Heart right ventricle (tissue), 16 donors: ENCODE results near the gene ASGR2. TPM values are rescaled to one million over a fixed set of nuclear protein-coding genes. Genes with fewer than 3 reads are reported as not detected.
"Not testable (repeated sequence)": the region's sequence is repeated elsewhere in the genome, so short reads cannot be mapped to it uniquely, and the experiment has no call there.

ENCODE experiments used
- ATAC-seq, 8 donors: fragments of 200-7000 bp; cut with Tn5 transposase; one replicate each; pipeline ENCODE4 v1.9.1; 2020; ENCODE audit warnings: mild to moderate bottlenecking in 8 of 8, moderate library complexity in 8 of 8, moderate number of reproducible peaks in 1 of 8
- DNase-seq, 2 donors: peaks; one replicate each; pipeline ENCODE4 v3.0.0-alpha.2; 2020
- H3K27ac ChIP-seq, 10 donors: fragments of 200-600 bp; sonication (generic) in 2 of 10; one replicate each; pipeline versions ENCODE4 v1.5.0 to v1.8.0; 2020 to 2022; ENCODE audit warnings: mild to moderate bottlenecking in 3 of 10
- H3K27me3 ChIP-seq, 7 donors: fragments of 200-600 bp; one replicate each; pipeline ENCODE4 v1.8.0; 2021 to 2022; ENCODE audit warnings: mild to moderate bottlenecking in 2 of 7
- H3K36me3 ChIP-seq, 9 donors: fragments of 200-600 bp; sonication (generic) in 1 of 9; one replicate each; pipeline versions ENCODE4 v1.5.0 to v1.8.0; 2020 to 2022; ENCODE audit warnings: mild to moderate bottlenecking in 2 of 9
- H3K4me1 ChIP-seq, 9 donors: fragments of 200-600 bp; sonication (generic) in 1 of 9; one replicate each; pipeline versions ENCODE4 v1.5.0 to v1.8.0; 2020 to 2022; ENCODE audit warnings: mild to moderate bottlenecking in 4 of 9
- H3K4me3 ChIP-seq, 10 donors: fragments of 200-600 bp; sonication (generic) in 2 of 10; one replicate each; pipeline versions ENCODE4 v1.5.0 to v1.8.0; 2020 to 2022; ENCODE audit warnings: mild to moderate bottlenecking in 7 of 10, moderate library complexity in 2 of 10
- H3K9me3 ChIP-seq, 11 donors: fragments of 200-600 bp in 10 of 11; sonication (generic) in 2 of 11; one replicate each; pipeline versions ENCODE4 v1.5.0 to v1.8.0; 2013 to 2022; ENCODE audit warnings: mild to moderate bottlenecking in 2 of 11, control low read depth in 1 of 11, moderate library complexity in 1 of 11
- CTCF ChIP-seq, 9 donors: fragments of 200-600 bp; sonication (generic) in 2 of 9; IDR thresholded peaks; one replicate each; pipeline versions ENCODE4 v1.5.0 to v1.8.0; 2021 to 2022; ENCODE audit warnings: antibody characterized with exemption in 9 of 9, mild to moderate bottlenecking in 5 of 9, moderate library complexity in 1 of 9
- WGBS, 2 donors: extraction: QIAGEN DNeasy Blood & Tissue Kit; methylation state at CpG; one replicate each; pipeline ENCODE4 v1.1.7; 2013; ENCODE audit warnings: inconsistent platforms in 1 of 2; 5-methylcytosine and 5-hydroxymethylcytosine counted together
- intact Hi-C, 10 donors: fragments of 100-400 bp; cut with DNase I; formaldehyde crosslinking; loops; one replicate each; pipeline versions ENCODE4 v1.11.1 to v1.14.2; 2022
- polyA plus RNA-seq, 2 donors: library from polyadenylated mRNA; stranded (reverse); fragments of 200-250 nt; gene quantifications; one replicate each; pipeline ENCODE4 v1.2.3, GENCODE V29; 2013
- total RNA-seq, 10 donors: library from RNA; stranded (reverse); fragmentation: NEBNext Ultra II Directional in 3 of 10; extraction: Animal tissue kit (Norgen Biotek cat#: 25700) in 3 of 10; gene quantifications; one replicate each; pipeline versions ENCODE4 v1.2.1 to v1.2.4, GENCODE V29; 2021 to 2023
- donor health status: Arrhythmogenic right ventricular cardiomyopathy.
- donor health status: ischemic (EF 13 %, LVEDD 7.1; RV severe dilation, severe dysfunction).
- donor health status: healthy with polysubstance abuse.
- donor health status: DM: no; HTN: yes; CAD: no.
- donor health status: DM: no; HTN: no; CAD: no.
- donor health status: ischemic (EF 25% LVEDD 6.9; RV normal size, moderate dysfunction).
- donor health status: ischemic (EF 25% LVEDD 5.7; RV mildly dilated, moderate dysfunction).
- donor health status: healthy.
- donor health status: DM: yes; HTN: yes; CAD: no.
- donor health status: Ischemic cardiomyopathy.
- donor health status: ischemic (EF 35%, LVEDD 5.7; RV mildly dilated, moderate dysfunction).
- donor health status: nonischemic (EF 11% LVEDD 7.7; RV severe dilation, severe dysfunction).
- donor health status: DM: yes; HTN: yes; CAD: no.
- donor health status: PGD.
- donor health status: ischemic (EF 29% LVEDD 5.4; RV normal size, mild dysfunction).
- donor health status: nonischemic (EF 23%, LVEDD 6.1; RV moderate dilation, normal function).

Gene ASGR2
- total and polyA plus RNA-seq, 12 donors: 0.16 to 0.54 (median 0.33) TPM; not detected in 6

GRCh38 chr17:7123844-7124243, 9.2 kb upstream of the ASGR2 start:
- H3K4me1 ChIP-seq: peaks cover 0 to 47% (median 0%) of the 10 kb centered on the region in 9 donors
- no peaks in the 10 kb centered on the region for H3K36me3 ChIP-seq
- no peak for ATAC-seq
- 85 to 90% methylated on average over 4 of the region's 4 CpGs for WGBS, 2 donors
- no peak for TF ChIP-seq CTCF (IDR thresholded peaks at IDR 0.05)
- no peak overlapping the region for H3K4me3 ChIP-seq
- no peak overlapping the region for H3K27ac ChIP-seq
- DNase-seq: no peak
- no peaks in the 10 kb centered on the region for H3K9me3 ChIP-seq
- intact Hi-C loops: loop anchor here in 1 of 10 donors (5.0 kb wide), 1 partner anchor 42 kb away; the partner anchor contains the start of gene CLEC10A
- peaks cover 0 to 43% (median 23%) of the 10 kb centered on the region in 7 donors for H3K27me3 ChIP-seq

GRCh38 chr17:7122381-7122780, 7.8 kb upstream of the ASGR2 start:
- Histone ChIP-seq H3K4me3 (no peak overlapping the region), H3K4me1 (peaks cover 0 to 50% (median 0%) of the 10 kb centered on the region in 9 donors), H3K9me3 (peaks cover 0 to 2% (median 0%) of the 10 kb centered on the region in 11 donors), H3K36me3 (no peaks in the 10 kb centered on the region), H3K27ac (peak overlapping the region in 1 of 10 donors; percentile 87), H3K27me3 (peaks cover 0 to 35% (median 24%) of the 10 kb centered on the region in 7 donors)
- ATAC-seq (no peak), DNase-seq (no peak)
- TF ChIP-seq CTCF (IDR thresholded peaks at IDR 0.05): no peak
- 36 to 49% methylated on average over 4 of the region's 4 CpGs for WGBS, 2 donors
- intact Hi-C loops: loop anchor here in 1 of 10 donors (5.0 kb wide), 1 partner anchor 40 kb away; the partner anchor contains the start of gene CLEC10A

DNA sequence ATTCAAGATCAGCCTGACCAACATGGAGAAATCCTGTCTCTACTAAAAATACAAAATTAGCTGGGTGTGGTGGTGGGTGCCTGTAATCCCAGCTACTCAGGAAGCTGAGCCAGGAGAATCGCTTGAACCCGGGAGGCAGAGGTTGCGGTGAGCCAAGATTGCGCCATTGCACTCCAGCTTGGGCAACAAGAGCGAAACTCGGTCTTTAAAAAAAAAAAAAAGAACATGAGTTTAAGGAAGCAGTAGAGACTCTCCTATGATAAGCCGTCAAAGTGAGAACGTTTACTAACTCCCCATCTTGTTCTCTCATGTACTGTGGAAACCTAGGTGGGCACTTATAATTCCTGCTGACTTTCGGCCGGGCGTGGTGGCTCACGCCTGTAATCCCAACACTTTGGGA, 6.0 kb upstream of the ASGR2 start:
- H3K27me3 ChIP-seq: peaks cover 0 to 35% (median 24%) of the 10 kb centered on the region in 7 donors
- not testable (repeated sequence) for H3K4me3 ChIP-seq, H3K36me3 ChIP-seq, H3K9me3 ChIP-seq, DNase-seq
- WGBS, 2 donors: 76 to 77% methylated on average over 12 of the region's 12 CpGs
- intact Hi-C loops: loop anchor here in 1 of 10 donors (5.0 kb wide), 1 partner anchor 38 kb away; the partner anchor contains the start of gene CLEC10A
- peak in 5 of 8 donors; percentile 41 to 61 (median 47) for ATAC-seq
- peak overlapping the region in 4 of 10 donors; percentile 7 to 87 (median 8) for H3K27ac ChIP-seq
- peaks cover 0 to 55% (median 0%) of the 10 kb centered on the region in 9 donors for H3K4me1 ChIP-seq

GRCh38 chr17:7120123-7120522, 5.5 kb upstream of the ASGR2 start:
- H3K9me3 ChIP-seq: peaks cover 0 to 4% (median 0%) of the 10 kb centered on the region in 11 donors
- no peak overlapping the region for H3K4me3 ChIP-seq
- H3K27ac ChIP-seq: peak overlapping the region in 2 of 10 donors; percentile 9 to 87
- H3K36me3 ChIP-seq: no peaks in the 10 kb centered on the region
- H3K27me3 ChIP-seq: peaks cover 0 to 35% (median 24%) of the 10 kb centered on the region in 7 donors
- intact Hi-C loops: loop anchor here in 1 of 10 donors (5.0 kb wide), 1 partner anchor 38 kb away; the partner anchor contains the start of gene CLEC10A
- DNase-seq: no peak
- ATAC-seq: no peak
- peaks cover 0 to 57% (median 0%) of the 10 kb centered on the region in 9 donors for H3K4me1 ChIP-seq
- 47 to 64% methylated on average over 2 of the region's 2 CpGs for WGBS, 2 donors
- no peak for TF ChIP-seq CTCF (IDR thresholded peaks at IDR 0.05)

GRCh38 chr17:7119314-7119713, 4.7 kb upstream of the ASGR2 start:
- Histone ChIP-seq H3K27me3 (peaks cover 0 to 27% (median 24%) of the 10 kb centered on the region in 7 donors), H3K4me1 (peaks cover 0 to 62% (median 0%) of the 10 kb centered on the region in 9 donors), H3K36me3 (no peaks in the 10 kb centered on the region), H3K4me3 (no peak overlapping the region), H3K27ac (peak overlapping the region in 1 of 10 donors; percentile 87), H3K9me3 (peaks cover 0 to 4% (median 0%) of the 10 kb centered on the region in 11 donors)
- DNase-seq (no peak), ATAC-seq (no peak)
- 72 to 73% methylated on average over 11 of the region's 11 CpGs for WGBS, 2 donors
- intact Hi-C loops: loop anchor here in 1 of 10 donors (5.0 kb wide), 1 partner anchor 62 kb away; no protein-coding TSS in a partner anchor
- no peak for TF ChIP-seq CTCF (IDR thresholded peaks at IDR 0.05)
